ENCODE data around the gene FNDC3B. TPM values are rescaled to one million over a fixed set of nuclear protein-coding genes. Genes with fewer than 3 reads are reported as not detected.
A peak's percentile ranks its signal among the peaks of the same experiment; 100 is the strongest.
"Not testable (repeated sequence)": the region's sequence is repeated elsewhere in the genome, so short reads cannot be mapped to it uniquely, and the experiment has no call there.

FNDC3B gene
- total and polyA plus RNA-seq, 3 donors from 2014 or later: 24.2 to 63.5 (median 57.7) TPM

DNA sequence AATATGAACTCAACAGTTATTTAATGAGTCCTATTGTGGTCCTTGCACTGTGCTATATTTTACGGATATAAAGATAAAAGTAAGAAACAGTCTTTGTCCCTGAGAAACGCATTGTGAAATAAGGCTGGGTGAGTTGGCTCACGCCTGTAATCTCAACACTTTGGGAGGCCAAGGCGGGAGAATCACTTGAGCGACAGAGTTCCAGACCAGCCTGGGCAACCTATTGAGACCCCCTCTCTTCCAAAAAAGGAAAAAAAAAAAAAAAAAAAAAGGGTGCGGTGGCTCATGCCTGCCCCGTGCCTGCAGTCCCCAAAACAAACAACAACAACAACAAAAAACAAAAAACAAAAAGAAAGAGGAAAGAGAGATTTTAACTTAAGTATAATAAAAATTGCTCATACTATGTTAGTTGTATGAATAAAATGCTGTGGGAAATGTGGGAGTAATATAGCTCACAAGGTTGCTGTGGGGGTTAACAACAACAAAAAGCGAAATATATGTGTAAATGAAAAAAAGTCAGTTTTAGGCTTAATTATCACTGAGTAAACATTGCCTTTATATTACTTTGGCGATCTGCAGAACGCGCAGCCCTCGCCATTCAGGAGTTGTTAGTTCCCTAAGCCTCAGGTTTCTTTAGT, 461 bp upstream of the FNDC3B start:
- no peak for DNase-seq
- Histone ChIP-seq H3K27me3 (no peaks in the 10 kb centered on the region), H3K9me3 (no peaks in the 10 kb centered on the region), H3K27ac (peak overlapping the region; percentile 97 to 98), H3K4me1 (peaks cover 23% of the 10 kb centered on the region), H3K4me3 (peak overlapping the region; percentile 98 to 100), H3K36me3 (ENCODE audit: low read depth, missing control alignments) (no peaks in the 10 kb centered on the region)
- WGBS, 2 donors: 14 to 19% methylated on average over 12 of the region's 12 CpGs
- no peak for TF ChIP-seq CTCF (IDR thresholded peaks at IDR 0.05)
- TF ChIP-seq POLR2A (IDR thresholded peaks at IDR 0.05): no peak
- intact Hi-C loops (cut with DNase I; ENCODE audit: low total_unique reads): no loop called here

GRCh38 chr3:172040078-172040980, 951 bp downstream of the FNDC3B start:
- peak overlapping the region; percentile 97 to 98 for H3K27ac ChIP-seq
- WGBS, 2 donors: 0% methylated on average over 19 to 44 of the region's 103 CpGs
- no peaks in the 10 kb centered on the region for H3K9me3 ChIP-seq
- TF ChIP-seq CTCF (IDR thresholded peaks at IDR 0.05): no peak
- TF ChIP-seq POLR2A (IDR thresholded peaks at IDR 0.05): no peak
- no peaks in the 10 kb centered on the region for H3K27me3 ChIP-seq
- peak overlapping the region; percentile 98 to 100 for H3K4me3 ChIP-seq
- DNase-seq: peak; percentile 81
- intact Hi-C loops (cut with DNase I; ENCODE audit: low total_unique reads): no loop called here
- H3K4me1 ChIP-seq: peaks cover 27% of the 10 kb centered on the region
- no peaks in the 10 kb centered on the region for H3K36me3 ChIP-seq (ENCODE audit: low read depth, missing control alignments)

GRCh38 chr3:172040981-172041963, 1.9 kb downstream of the FNDC3B start:
- WGBS, 2 donors: 5 to 10% methylated on average over 14 to 15 of the region's 15 CpGs
- H3K9me3 ChIP-seq: no peaks in the 10 kb centered on the region
- TF ChIP-seq POLR2A (IDR thresholded peaks at IDR 0.05) (no peak), CTCF (IDR thresholded peaks at IDR 0.05) (no peak)
- peaks cover 27% of the 10 kb centered on the region for H3K4me1 ChIP-seq
- peak overlapping the region; percentile 97 to 98 for H3K27ac ChIP-seq
- H3K4me3 ChIP-seq: peak overlapping the region; percentile 98 to 100
- H3K36me3 ChIP-seq (ENCODE audit: low read depth, missing control alignments): no peaks in the 10 kb centered on the region
- intact Hi-C loops (cut with DNase I; ENCODE audit: low total_unique reads): no loop called here
- no peaks in the 10 kb centered on the region for H3K27me3 ChIP-seq
- peak; percentile 23 for DNase-seq

GRCh38 chr3:172042136-172042662, 2.8 kb downstream of the FNDC3B start:
- Histone ChIP-seq H3K9me3 (no peaks in the 10 kb centered on the region), H3K4me3 (no peak overlapping the region), H3K27me3 (no peaks in the 10 kb centered on the region), H3K27ac (peak overlapping the region in 1 of 2 donors; percentile 98), H3K4me1 (peaks cover 27% of the 10 kb centered on the region), H3K36me3 (ENCODE audit: low read depth, missing control alignments) (no peaks in the 10 kb centered on the region)
- no peak for TF ChIP-seq POLR2A (IDR thresholded peaks at IDR 0.05)
- no peak for TF ChIP-seq CTCF (IDR thresholded peaks at IDR 0.05)
- intact Hi-C loops (cut with DNase I; ENCODE audit: low total_unique reads): no loop called here
- no peak for DNase-seq
- 44 to 53% methylated on average over 6 of the region's 6 CpGs for WGBS, 2 donors

- WGBS, 2 donors: 62 to 68% methylated on average over 21 of the region's 21 CpGs
- intact Hi-C loops (cut with DNase I; ENCODE audit: low total_unique reads): not testable (repeated sequence)
These were observed 3.3 kb downstream of the FNDC3B start for GRCh38 chr3:172042663-172043179.

More at GRCh38 chr3:172042663-172043179, 3.3 kb downstream of the FNDC3B start:
- DNase-seq; H3K4me3 ChIP-seq; H3K27ac ChIP-seq; H3K36me3 ChIP-seq (ENCODE audit: low read depth, missing control alignments); H3K9me3 ChIP-seq; H3K27me3 ChIP-seq: not testable (repeated sequence)
- H3K4me1 ChIP-seq: peaks cover 27% of the 10 kb centered on the region

Data from testis (tissue), 3 donors.